ENCODE data around the gene SERPINA4. TPM values are rescaled to one million over a fixed set of nuclear protein-coding genes. Genes with fewer than 3 reads are reported as not detected.
A peak's percentile ranks its signal among the peaks of the same experiment; 100 is the strongest.

The SERPINA4 gene
- total and polyA plus RNA-seq, 2 of the 13 experiments (the other 11 are each of a cell fraction or from before 2014, with no cell fraction given): 39.1 to 57.8 TPM

GRCh38 chr14:94598506-94598815 lies 37.2 kb downstream of the SERPINA4 start (continued):
- TF ChIP-seq RCOR2 (CRISPR knock-in tag; IDR thresholded peaks at IDR 0.05): no peak
- no peak for TF ChIP-seq HNRNPUL1 (IDR thresholded peaks at IDR 0.05; ENCODE audit: low read depth, low read length)
- TF ChIP-seq ZNF850 (CRISPR knock-in tag; conservative IDR thresholded peaks at IDR 0.05): no peak
- 0 out of 2 replicates have a peak, but pooled peaks have one; percentile 22 for TF ChIP-seq ZNF121 (CRISPR knock-in tag; IDR thresholded peaks at IDR 0.05)
- TF ChIP-seq KLF16 (CRISPR knock-in tag; IDR thresholded peaks at IDR 0.05): no peak
- 0 out of 2 replicates have a peak, but pooled peaks have one; percentile 64 for TF ChIP-seq SSRP1 (CRISPR knock-in tag; IDR thresholded peaks at IDR 0.05)
- TF ChIP-seq GTF3A (CRISPR knock-in tag; conservative IDR thresholded peaks at IDR 0.05): no peak
- no peak for TF ChIP-seq ZNF512B (CRISPR knock-in tag; IDR thresholded peaks at IDR 0.05; ENCODE audit: borderline replicate concordance)

GRCh38 chr14:94598816-94599655 lies 37.8 kb downstream of the SERPINA4 start:
- ATAC-seq (peak; percentile 77), DNase-seq (ENCODE audit: low spot score) (peak; percentile 100), FAIRE-seq (peak; percentile 98)
- BruUV-seq (replicated peaks): no TSS peak
- ChIA-PET CTCF (ENCODE audit: low intra/inter-chr PET ratio, low total read pairs) (interaction anchor here (1.0 kb wide), 1 partner anchor 50 kb away, joined by 5 read pairs; no protein-coding TSS in a partner anchor), POLR2A (interaction anchor here (0.6 to 15.7 kb wide), 36 partner anchors 11 to 951 kb away, joined by 3 to 638 read pairs (median 5); partner anchors contain the start of genes SERPINA1, SERPINA3, SERPINA4 and SERPINA5)
- Histone ChIP-seq H4K20me1 (ENCODE audit: insufficient read depth, low read length) (no peaks in the 10 kb centered on the region), H2AFZ (ENCODE audit: low read length) (no peak overlapping the region), H3K4me1 (ENCODE audit: insufficient read depth, low read length) (peaks cover 97% of the 10 kb centered on the region), H3K36me3 (replicated peaks in 1 of 2; ENCODE audit: control insufficient read depth in 1 of 2, insufficient read depth in 2 of 2, low read length in 2 of 2) (no peaks in the 10 kb centered on the region), H3K79me2 (ENCODE audit: insufficient read depth, low read length) (peaks cover 37% of the 10 kb centered on the region), H3K4me2 (ENCODE audit: low read depth, low read length) (peak overlapping the region; percentile 94), H3K27me3 (ENCODE audit: control insufficient read depth in 1 of 2, insufficient read depth in 2 of 2, low read length in 2 of 2) (no peaks in the 10 kb centered on the region), H3K27ac (ENCODE audit: extremely low read length, insufficient read depth, low read length) (peak overlapping the region; percentile 96), H3K9ac (ENCODE audit: insufficient read depth, low read depth, low read length) (peak overlapping the region; percentile 82), H3K9me3 (ENCODE audit: low read length) (no peaks in the 10 kb centered on the region), H3K4me3 (replicated peaks in 1 of 3; ENCODE audit: insufficient read depth in 1 of 3, low read depth in 2 of 3, low read length in 3 of 3) (peak overlapping the region; percentile 52 to 68 (median 56))
- intact Hi-C loops (cut with micrococcal nuclease; ENCODE audit: unreplicated experiment) (loop anchor here (1.0 to 5.0 kb wide), 6 partner anchors 13 to 1462 kb away; partner anchors contain the start of genes SERPINA3, SERPINA4 and SERPINA5), in situ Hi-C loops (cut with HindIII; ENCODE audit: extremely low pct_ligation_motif_present, low pct_unique_long_range_greater_than_20kb) (no loop called here)
- 0% methylated on average over 9 of the region's 11 CpGs for WGBS (ENCODE audit: low lambda C conversion rate)
- TF ChIP-seq ZBTB44 (CRISPR knock-in tag; IDR thresholded peaks at IDR 0.05): no peak
- no peak for TF ChIP-seq KAT2B (IDR thresholded peaks at IDR 0.05; ENCODE audit: borderline replicate concordance, low read depth, low read length)
- peak; percentile 19; the same call in 1 of the 2 replicates for TF ChIP-seq ZNF740 (CRISPR knock-in tag; IDR thresholded peaks at IDR 0.05)

All from HepG2 (cell line).